ENCODE measurements around the gene RYR1.
"Not testable (repeated sequence)": the region's sequence is repeated elsewhere in the genome, so short reads cannot be mapped to it uniquely, and the experiment has no call there.

Gene RYR1

GRCh38 chr19:38577826-38578225 lies 144.3 kb downstream of the RYR1 start:
- no peak for DNase-seq

DNA sequence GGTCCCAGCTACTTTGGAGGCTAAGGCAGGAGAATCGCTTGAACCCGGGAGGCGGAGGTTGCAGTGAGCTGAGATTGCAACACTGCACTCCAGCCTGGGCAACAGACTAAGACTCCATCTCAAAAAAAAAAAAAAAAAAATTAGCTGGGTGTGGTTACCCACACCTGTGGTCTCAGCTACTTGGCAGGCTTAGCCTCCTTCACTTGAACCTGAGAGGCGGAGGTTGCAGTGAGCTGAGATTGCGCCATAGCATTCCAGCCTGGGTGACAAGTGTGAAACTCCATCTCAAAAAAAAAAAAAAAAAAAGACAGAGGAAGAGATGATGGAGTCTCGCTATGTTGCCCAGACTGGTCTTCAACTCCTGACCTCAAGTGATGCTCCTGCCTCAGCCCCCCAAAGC lies 145.8 kb downstream of the RYR1 start:
- DNase-seq, result not testable (repeated sequence)

DNA sequence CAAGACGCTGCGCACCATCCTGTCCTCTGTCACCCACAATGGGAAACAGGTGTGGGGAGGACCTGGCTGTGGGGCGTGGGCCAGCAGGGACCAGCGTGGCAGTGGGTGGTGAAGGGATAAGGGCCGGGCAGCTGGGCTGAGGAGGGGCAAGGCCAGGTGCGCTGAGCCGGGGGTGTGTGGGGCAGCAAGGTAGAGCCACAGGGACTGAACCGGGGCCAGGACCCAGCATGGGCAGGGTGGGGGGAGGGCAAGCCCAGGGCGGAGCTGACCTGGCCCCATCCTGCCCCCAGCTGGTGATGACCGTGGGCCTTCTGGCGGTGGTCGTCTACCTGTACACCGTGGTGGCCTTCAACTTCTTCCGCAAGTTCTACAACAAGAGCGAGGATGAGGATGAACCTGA lies 146.6 kb downstream of the RYR1 start:
- no peak for DNase-seq

DNA sequence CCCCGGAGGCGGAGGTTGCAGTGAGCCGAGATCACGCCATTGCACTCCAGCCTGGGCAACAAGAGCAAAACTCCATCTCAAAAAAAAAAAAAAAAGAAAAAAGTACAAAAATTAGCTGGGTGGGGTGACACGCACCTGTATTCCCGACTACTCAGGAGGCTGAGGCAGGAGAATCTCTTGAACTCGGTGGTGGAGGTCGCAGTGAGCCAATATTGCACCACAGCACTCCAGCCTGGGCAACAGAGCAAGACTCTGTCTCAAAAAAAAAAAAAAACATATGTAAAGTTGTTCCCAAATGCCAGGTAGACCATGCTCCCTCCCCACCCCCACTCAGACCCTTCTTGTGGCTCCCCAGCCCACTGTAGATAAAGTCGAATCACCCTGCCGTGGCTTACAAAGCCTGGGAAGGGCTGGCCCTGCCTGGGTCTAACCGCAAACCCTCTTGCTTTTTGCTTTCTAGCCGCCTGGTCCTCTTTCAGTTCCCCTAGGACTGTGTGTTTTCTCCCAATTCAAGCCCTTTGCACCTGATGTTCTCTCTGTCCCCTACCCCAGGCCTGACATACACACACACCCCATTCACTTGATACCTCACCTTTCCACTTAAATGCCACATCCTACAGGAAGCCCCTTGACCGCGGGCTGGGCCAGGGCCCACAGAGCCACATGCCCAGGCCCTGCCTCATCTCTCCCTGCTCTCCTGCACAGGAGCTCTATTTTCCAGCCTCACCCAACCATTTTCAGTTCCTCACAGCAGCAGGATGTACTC lies 149.9 kb downstream of the RYR1 start:
- no peak for DNase-seq

DNA sequence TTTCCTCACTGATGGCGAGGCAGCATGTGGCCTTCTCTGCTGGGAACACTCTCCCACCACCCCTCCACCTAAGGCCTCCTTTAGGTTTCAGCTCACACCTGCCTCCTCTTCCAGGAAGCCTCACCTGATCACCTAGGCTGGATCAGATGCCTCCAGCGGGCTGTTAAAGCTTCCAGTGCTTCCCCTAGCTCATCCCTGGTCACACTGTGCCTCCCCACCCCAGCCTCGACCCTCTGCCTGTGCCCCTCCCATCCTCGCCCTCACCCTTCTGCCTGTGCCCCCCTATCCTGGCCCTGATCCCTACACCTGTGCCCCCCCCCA lies 150.5 kb downstream of the RYR1 start:
- DNase-seq, result no peak

- no peak for DNase-seq
Measured at GRCh38 chr19:38587562-38587961, 154.1 kb downstream of the RYR1 start.

- no peak for DNase-seq
Measured at GRCh38 chr19:38588041-38588440, 154.6 kb downstream of the RYR1 start.

DNA sequence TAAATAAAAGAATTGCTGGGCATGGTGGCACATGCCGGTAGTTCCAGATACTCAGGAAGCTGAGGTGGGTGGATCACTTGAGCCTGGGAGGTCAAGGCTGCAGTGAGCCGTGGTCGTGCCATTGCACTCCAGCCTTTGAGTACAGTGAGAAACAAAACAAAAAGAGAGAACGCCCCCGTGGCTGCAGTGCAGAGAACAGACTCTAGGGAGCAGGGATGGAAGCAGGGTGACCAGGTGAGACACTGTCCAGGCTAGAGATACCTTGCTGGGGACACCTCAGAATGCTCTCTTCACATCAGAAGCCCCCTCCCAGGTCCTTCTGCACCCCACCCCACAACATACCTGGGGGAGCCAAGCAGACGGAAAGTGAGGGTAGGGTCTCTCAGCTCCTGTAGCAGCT lies 159.4 kb downstream of the RYR1 start:
- DNase-seq, result no peak

DNA sequence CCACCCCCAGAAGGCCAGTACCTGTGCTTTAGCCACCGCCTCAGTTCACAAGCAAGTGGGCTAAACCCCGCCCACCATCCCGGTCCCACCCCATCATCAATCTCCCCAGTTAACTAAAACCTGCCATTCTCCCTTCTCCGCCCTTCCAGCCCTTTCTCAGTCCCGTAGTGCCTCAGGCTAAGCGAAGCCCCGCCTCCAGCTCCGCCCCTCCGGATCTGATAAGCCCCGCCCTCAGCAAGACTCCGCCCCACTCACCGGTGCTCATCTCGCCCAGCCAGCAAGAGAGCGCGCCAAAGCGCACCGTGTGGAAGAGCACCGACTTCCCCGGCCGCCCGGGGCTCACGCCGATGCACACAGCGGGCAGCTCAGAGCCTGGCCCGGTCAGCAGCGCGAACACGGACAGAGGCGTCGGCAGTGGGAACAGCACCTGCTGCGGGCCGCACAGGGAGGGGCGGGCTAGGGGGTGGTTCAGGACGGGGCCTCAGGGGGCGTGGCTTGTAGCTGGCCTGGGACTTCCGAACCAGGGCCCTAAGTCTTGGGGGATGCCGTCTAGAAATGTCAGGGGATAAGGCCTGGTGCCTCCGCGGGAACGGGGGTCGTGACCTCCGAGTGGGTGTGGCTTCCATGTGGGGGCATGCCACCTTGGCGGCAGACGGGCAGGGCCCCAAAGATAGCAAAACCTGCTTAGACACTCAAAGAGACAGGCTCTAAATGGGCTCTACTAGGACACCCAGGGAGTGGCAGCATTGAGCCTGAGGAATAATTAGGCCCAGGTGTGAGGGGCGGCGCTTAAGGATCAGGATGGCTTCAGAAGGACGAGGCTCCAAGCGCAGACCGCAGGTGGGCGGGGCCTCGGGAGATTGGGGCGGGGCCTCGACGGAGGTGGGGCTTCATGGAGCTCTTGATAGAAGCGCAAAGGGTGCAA lies 162.8 kb downstream of the RYR1 start:
- DNase-seq, result no peak

DNA sequence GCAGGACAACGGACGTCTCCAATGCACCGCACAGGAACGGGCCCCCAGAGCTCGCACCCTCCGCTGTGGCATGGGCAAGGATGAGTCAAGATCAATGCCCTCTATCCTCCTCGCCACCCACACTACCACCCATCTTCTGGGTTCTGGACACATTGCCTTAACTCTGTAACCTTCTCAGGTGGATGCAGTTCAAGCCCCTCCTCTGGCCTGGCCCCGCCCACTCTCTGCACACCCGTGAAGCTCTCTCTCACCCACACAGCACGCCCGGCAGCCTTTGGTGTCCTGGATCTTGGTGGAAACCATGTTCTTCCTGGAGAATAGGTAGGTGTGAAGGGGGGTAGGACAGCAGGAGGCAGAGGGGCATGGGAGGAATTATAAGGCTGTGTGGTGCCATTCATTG lies 163.6 kb downstream of the RYR1 start:
- DNase-seq, result no peak

GRCh38 chr19:38599722-38600121 lies 166.2 kb downstream of the RYR1 start:
- DNase-seq, result no peak

- DNase-seq, result not testable (repeated sequence)
Measured at GRCh38 chr19:38602856-38603255, 169.4 kb downstream of the RYR1 start.

DNA sequence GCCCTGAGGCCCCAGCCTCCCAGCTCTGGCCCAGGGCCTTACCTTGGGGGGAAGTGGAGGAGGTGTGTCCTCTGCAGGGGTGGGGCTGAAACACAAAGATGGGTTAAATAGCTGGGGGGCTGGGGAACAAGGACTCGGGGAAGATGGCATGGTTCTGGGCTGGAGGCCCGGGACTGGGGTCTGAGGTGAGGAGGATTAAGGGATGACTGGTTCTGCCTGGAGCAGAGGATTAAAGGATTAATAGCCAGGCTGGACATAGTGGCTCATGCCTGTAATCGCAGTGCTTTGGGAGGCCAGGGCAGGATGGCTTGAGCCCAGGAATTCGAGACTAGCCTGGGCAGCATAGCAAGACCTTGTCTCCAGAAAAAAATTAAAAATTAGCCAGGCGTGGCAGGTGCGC lies 172.6 kb downstream of the RYR1 start:
- no peak for DNase-seq

DNA sequence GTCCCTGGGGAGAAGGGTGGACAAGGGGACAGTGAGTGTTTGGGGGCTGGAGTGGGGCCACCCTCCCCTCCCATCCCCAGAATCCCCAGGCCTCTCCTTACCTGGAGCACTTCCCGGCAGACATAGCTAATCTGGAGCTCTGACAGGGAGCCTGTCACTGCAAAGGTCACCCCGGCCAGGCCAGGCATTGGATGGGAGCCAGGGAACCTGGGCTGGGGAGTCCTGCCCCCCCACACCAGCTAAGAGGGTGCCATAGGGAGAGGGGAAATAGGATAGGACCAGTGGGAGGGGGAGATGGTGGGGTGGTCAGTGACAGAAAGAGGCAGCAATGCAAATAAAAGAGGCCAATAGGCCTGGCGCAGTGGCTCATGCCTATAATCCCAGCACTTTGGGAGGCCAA lies 180.8 kb downstream of the RYR1 start:
- no peak for DNase-seq

GRCh38 chr19:38615007-38615581 lies 181.6 kb downstream of the RYR1 start:
- no peak for DNase-seq

GRCh38 chr19:38616265-38616664 lies 182.8 kb downstream of the RYR1 start:
- no peak for DNase-seq

- peak; percentile 13 for DNase-seq
Measured at GRCh38 chr19:38617283-38617763, 183.8 kb downstream of the RYR1 start.

- DNase-seq, result peak; percentile 69
Measured at GRCh38 chr19:38617764-38618589, 184.5 kb downstream of the RYR1 start, which contains the start of gene MAP4K1. Gene MAP4K1, minus strand, starts transcription at chr19:38617953. Its CDS starts 58 bp downstream, at chr19:38617895.

- DNase-seq, result peak; percentile 95
Measured at GRCh38 chr19:38618590-38619360, 185.3 kb downstream of the RYR1 start, which contains the start of gene EIF3K. Gene EIF3K, plus strand, starts transcription at chr19:38619188. Its CDS starts 81 bp downstream, at chr19:38619269.

DNA sequence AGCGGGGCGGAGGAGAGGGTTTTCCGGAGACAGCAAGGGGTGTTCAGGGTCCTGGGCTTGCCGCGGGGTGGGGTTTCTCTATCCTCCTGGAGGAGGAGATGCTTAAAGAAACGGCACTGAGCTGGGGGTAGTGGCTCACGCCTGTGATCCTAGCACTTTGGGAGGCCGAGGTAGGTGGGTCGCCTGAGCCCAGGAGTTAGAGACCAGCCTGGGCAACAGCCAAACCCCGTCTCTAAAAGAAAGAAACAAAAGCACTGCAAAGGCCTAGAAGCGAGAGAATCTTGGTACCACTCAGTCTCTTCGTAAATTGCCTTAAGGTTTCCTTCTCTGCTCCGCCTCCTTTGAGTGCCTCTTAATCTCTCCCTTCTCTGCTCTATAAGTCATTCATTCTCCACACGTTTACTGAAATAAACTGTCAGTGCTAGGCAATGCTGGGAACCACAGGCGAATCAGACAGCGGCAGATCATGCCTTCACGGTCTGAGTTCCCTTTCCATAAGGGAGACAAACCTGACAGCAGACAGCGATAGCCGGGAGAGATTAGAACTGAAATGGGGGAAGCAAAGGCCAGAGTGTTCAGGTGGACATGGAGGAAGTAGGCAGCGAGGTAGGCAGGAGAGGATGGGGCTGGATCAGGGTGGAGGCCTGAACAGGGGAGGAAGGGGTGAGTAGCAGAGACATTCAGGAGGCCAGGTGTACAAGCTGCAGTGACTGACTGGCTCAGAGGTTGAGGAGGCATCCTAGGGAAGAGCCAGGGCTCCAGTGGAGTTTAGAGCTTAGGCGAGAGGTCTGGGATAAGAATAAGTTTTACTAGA lies 186.1 kb downstream of the RYR1 start:
- DNase-seq, result no peak

DNA sequence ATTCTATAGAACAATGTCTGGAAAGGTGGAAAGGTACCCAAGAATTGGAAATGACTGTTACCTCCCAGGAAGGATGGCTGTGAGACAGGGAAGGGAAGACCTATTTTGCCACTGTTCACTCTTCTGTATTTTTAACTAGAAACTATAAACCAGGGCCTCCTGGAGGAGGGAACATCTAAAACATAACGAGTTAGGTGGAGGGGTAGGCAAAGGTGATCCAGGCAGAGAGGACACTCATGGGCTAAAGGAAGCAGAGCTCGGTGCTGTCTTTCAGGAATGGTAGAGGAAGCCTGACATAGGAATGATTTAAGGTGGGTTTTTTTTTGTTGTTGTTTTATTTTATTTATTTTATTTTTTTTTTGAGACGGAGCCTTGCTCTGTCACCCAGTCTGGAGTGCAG lies 191.3 kb downstream of the RYR1 start:
- DNase-seq, result no peak

Data from activated effector memory CD4-positive, alpha-beta T cell treated with Interleukin-2 at 50 U/mL for 16 hours (primary cell).